NT2/D1 (cell line): Measurements from ENCODE around the gene TPD52L1.

Source experiments
- SUZ12 ChIP-seq: IDR thresholded peaks from 2 replicates; pipeline ENCODE4 v1.6.1; 2011; ENCODE audit not compliant: insufficient read length, insufficient read depth; ENCODE audit errors: extremely low read depth
- YY1 ChIP-seq: IDR thresholded peaks from 2 replicates; pipeline ENCODE4 v1.6.1; 2011; ENCODE audit not compliant: insufficient read length, insufficient read depth

- TF ChIP-seq YY1, result no peak
- no peak for TF ChIP-seq SUZ12
Measured at GRCh38 chr6:125312478-125312877, 158.9 kb downstream of the TPD52L1 start.
